Hepatocyte (in vitro differentiated cells): Measurements from ENCODE around the gene ZSCAN10. TPM values are rescaled to one million over a fixed set of nuclear protein-coding genes. Genes with fewer than 3 reads are reported as not detected.

Experiments used
- DNase-seq: peaks from one replicate; pipeline ENCODE4 v3.0.0-alpha.2; 2016; ENCODE audit warnings: low spot score
- H2AFZ ChIP-seq: fragments of 200-600 bp; sonication (generic); 2 replicates; pipeline ENCODE4 v1.6.0; 2016; ENCODE audit warnings: antibody characterized with exemption, mild to moderate bottlenecking
- H3K27ac ChIP-seq: fragments of 200-600 bp; sonication (generic); 2 replicates; pipeline ENCODE4 v1.5.1; 2016; ENCODE audit warnings: mild to moderate bottlenecking
- H3K27me3 ChIP-seq: fragments of 200-600 bp; sonication (generic); 2 replicates; pipeline ENCODE4 v1.6.1; 2016
- H3K36me3 ChIP-seq: fragments of 200-600 bp; sonication (generic); replicated peaks from 2 replicates; pipeline ENCODE4 v1.5.1; 2016; ENCODE audit warnings: low read depth; ENCODE audit not compliant: insufficient read depth
- H3K4me1 ChIP-seq: fragments of 200-600 bp; sonication (generic); 2 replicates; pipeline ENCODE4 v1.5.1; 2016; ENCODE audit warnings: mild to moderate bottlenecking, moderate library complexity; ENCODE audit not compliant: insufficient read depth
- H3K4me2 ChIP-seq: fragments of 200-600 bp; sonication (generic); 2 replicates; pipeline ENCODE4 v1.6.0; 2016
- H3K4me3 ChIP-seq: fragments of 200-600 bp; sonication (generic); 2 replicates; pipeline ENCODE4 v1.5.1; 2016; ENCODE audit warnings: mild to moderate bottlenecking
- H3K79me2 ChIP-seq: fragments of 200-600 bp; sonication (generic); 2 replicates; pipeline ENCODE4 v1.6.0; 2017; ENCODE audit warnings: mild to moderate bottlenecking
- H3K9me2 ChIP-seq: fragments of 200-600 bp; sonication (generic); replicated peaks from 2 replicates; pipeline ENCODE4 v1.6.0; 2017; ENCODE audit warnings: mild to moderate bottlenecking; ENCODE audit not compliant: insufficient read depth
- H3K9me3 ChIP-seq: fragments of 200-600 bp; sonication (generic); 2 replicates; pipeline ENCODE4 v1.5.1; 2016; ENCODE audit warnings: low read depth, mild to moderate bottlenecking
- H4K20me1 ChIP-seq: fragments of 200-600 bp; sonication (generic); 2 replicates; pipeline ENCODE4 v1.6.0; 2016; ENCODE audit warnings: mild to moderate bottlenecking; ENCODE audit not compliant: insufficient read depth, poor library complexity, severe bottlenecking
- CTCF ChIP-seq: fragments of 200-600 bp; sonication (generic); IDR thresholded peaks from 2 replicates; pipeline ENCODE4 v1.5.1; 2016; ENCODE audit warnings: antibody characterized with exemption, mild to moderate bottlenecking; ENCODE audit not compliant: poor library complexity
- EZH2 ChIP-seq: fragments of 200-600 bp; sonication (generic); IDR thresholded peaks from 2 replicates; pipeline ENCODE4 v1.6.1; 2016; ENCODE audit warnings: antibody characterized with exemption, mild to moderate bottlenecking, borderline replicate concordance
- EZH2phosphoT487 ChIP-seq: fragments of 200-600 bp; sonication (generic); IDR thresholded peaks from one replicate; pipeline ENCODE4 v1.6.1; 2018; ENCODE audit warnings: antibody characterized with exemption, mild to moderate bottlenecking, low read depth, moderate library complexity; ENCODE audit not compliant: unreplicated experiment, severe bottlenecking
- WGBS: methylation state at CpG from one replicate; pipeline ENCODE4 v1.1.6; 2016; ENCODE audit warnings: low lambda C conversion rate; ENCODE audit errors: missing lambda C conversion rate; 5-methylcytosine and 5-hydroxymethylcytosine counted together
- polyA plus RNA-seq: library from polyadenylated mRNA; unstranded; fragments of >200 nt; fragmentation: Nextera tagmentation; extraction: Ambion mirVana; gene quantifications from 2 replicates; pipeline ENCODE4 v1.2.1, GENCODE V29; 2016
- total RNA-seq: library from RNA; depleted of rRNA; stranded (reverse); fragments of >200 nt; gene quantifications from 2 replicates; pipeline ENCODE4 v1.2.3, GENCODE V29; 2014

The ZSCAN10 gene
- total and polyA plus RNA-seq, 2 experiments from 2014 or later, result not detected

- no peak overlapping the region for H2AFZ ChIP-seq
- no peaks in the 10 kb centered on the region for H3K27me3 ChIP-seq
- no peaks in the 10 kb centered on the region for H3K9me2 ChIP-seq
- no peak for TF ChIP-seq EZH2
- TF ChIP-seq EZH2phosphoT487, result no peak
- TF ChIP-seq CTCF, result no peak
- DNase-seq, result no peak
- no peaks in the 10 kb centered on the region for H4K20me1 ChIP-seq
- H3K4me1 ChIP-seq, result peaks cover 4% of the 10 kb centered on the region
- H3K79me2 ChIP-seq, result no peaks in the 10 kb centered on the region
- H3K4me2 ChIP-seq, result no peak overlapping the region
- H3K9me3 ChIP-seq, result no peaks in the 10 kb centered on the region
- WGBS, result 90% methylated on average over 16 of the region's 16 CpGs
- no peak overlapping the region for H3K27ac ChIP-seq
- no peaks in the 10 kb centered on the region for H3K36me3 ChIP-seq
- no peak overlapping the region for H3K4me3 ChIP-seq
These were observed 48.1 kb upstream of the ZSCAN10 start for GRCh38 chr16:3147046-3147756.

GRCh38 chr16:3145660-3146059 is 46.6 kb upstream of the ZSCAN10 start:
- Histone ChIP-seq H3K27me3 (no peaks in the 10 kb centered on the region), H3K4me2 (no peak overlapping the region), H3K36me3 (no peaks in the 10 kb centered on the region), H3K9me3 (no peaks in the 10 kb centered on the region), H3K79me2 (no peaks in the 10 kb centered on the region), H3K4me1 (peaks cover 4% of the 10 kb centered on the region), H2AFZ (no peak overlapping the region), H3K4me3 (no peak overlapping the region), H3K9me2 (no peaks in the 10 kb centered on the region), H3K27ac (no peak overlapping the region), H4K20me1 (no peaks in the 10 kb centered on the region)
- DNase-seq, result no peak
- WGBS, result 84% methylated on average over 8 of the region's 12 CpGs
- TF ChIP-seq CTCF (no peak), EZH2phosphoT487 (no peak), EZH2 (no peak)

GRCh38 chr16:3145151-3145550 is 46.1 kb upstream of the ZSCAN10 start:
- H4K20me1 ChIP-seq, result no peaks in the 10 kb centered on the region
- 92% methylated on average over 10 of the region's 10 CpGs for WGBS
- H3K27ac ChIP-seq, result no peak overlapping the region
- no peaks in the 10 kb centered on the region for H3K36me3 ChIP-seq
- no peaks in the 10 kb centered on the region for H3K27me3 ChIP-seq
- no peaks in the 10 kb centered on the region for H3K79me2 ChIP-seq
- H3K9me2 ChIP-seq, result no peaks in the 10 kb centered on the region
- no peak overlapping the region for H2AFZ ChIP-seq
- no peak overlapping the region for H3K4me2 ChIP-seq
- TF ChIP-seq EZH2 (no peak), EZH2phosphoT487 (no peak), CTCF (no peak)
- H3K4me3 ChIP-seq, result no peak overlapping the region
- no peak for DNase-seq
- H3K4me1 ChIP-seq, result peaks cover 4% of the 10 kb centered on the region
- no peaks in the 10 kb centered on the region for H3K9me3 ChIP-seq
